ENCODE results near the gene SEMA3F.

Gene SEMA3F

DNA sequence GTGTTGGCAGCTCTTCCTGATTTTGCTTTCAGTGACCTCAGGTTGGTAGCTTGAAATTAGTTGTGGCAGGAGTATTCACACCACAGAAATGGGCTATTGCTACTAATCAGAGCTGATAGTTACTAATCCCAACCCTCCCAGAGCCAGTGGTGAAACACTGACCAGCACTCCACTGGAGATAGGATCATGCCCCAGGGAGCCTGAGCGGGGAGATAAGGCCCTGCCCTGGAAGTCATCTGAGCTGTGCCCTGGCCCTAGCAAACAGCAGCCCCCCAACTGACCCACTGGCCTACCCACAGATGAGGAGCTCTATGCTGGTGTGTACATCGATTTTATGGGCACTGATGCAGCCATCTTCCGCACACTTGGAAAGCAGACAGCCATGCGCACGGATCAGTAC lies 26.9 kb downstream of the SEMA3F start:
- Histone ChIP-seq H4K20me1 (ENCODE audit: control insufficient read depth, insufficient read depth, low read depth, low read length) (no peaks in the 10 kb centered on the region), H3K27ac (ENCODE audit: low read depth, low read length) (no peak overlapping the region), H3K9me2 (replicated peaks; ENCODE audit: control insufficient read depth, low read length) (no peaks in the 10 kb centered on the region), H3K36me3 (ENCODE audit: control insufficient read depth, low read length) (no peaks in the 10 kb centered on the region), H3K4me1 (ENCODE audit: control insufficient read depth, low read length) (no peaks in the 10 kb centered on the region), H3F3A (ENCODE audit: control insufficient read depth, insufficient read depth) (no peaks in the 10 kb centered on the region), H3K9me3 (ENCODE audit: control insufficient read depth, insufficient read depth, low read length) (no peaks in the 10 kb centered on the region), H3K4me2 (ENCODE audit: low read length) (no peak overlapping the region), H3K27me3 (ENCODE audit: control insufficient read depth, low read length) (no peaks in the 10 kb centered on the region), H3K4me3 (ENCODE audit: low read length) (no peak overlapping the region), H3K79me2 (ENCODE audit: control insufficient read depth, low read length) (no peaks in the 10 kb centered on the region)
- no peak for TF ChIP-seq EZH2phosphoT487 (IDR thresholded peaks at IDR 0.05; ENCODE audit: borderline replicate concordance, low read length)
- TF ChIP-seq, protein P1, sequence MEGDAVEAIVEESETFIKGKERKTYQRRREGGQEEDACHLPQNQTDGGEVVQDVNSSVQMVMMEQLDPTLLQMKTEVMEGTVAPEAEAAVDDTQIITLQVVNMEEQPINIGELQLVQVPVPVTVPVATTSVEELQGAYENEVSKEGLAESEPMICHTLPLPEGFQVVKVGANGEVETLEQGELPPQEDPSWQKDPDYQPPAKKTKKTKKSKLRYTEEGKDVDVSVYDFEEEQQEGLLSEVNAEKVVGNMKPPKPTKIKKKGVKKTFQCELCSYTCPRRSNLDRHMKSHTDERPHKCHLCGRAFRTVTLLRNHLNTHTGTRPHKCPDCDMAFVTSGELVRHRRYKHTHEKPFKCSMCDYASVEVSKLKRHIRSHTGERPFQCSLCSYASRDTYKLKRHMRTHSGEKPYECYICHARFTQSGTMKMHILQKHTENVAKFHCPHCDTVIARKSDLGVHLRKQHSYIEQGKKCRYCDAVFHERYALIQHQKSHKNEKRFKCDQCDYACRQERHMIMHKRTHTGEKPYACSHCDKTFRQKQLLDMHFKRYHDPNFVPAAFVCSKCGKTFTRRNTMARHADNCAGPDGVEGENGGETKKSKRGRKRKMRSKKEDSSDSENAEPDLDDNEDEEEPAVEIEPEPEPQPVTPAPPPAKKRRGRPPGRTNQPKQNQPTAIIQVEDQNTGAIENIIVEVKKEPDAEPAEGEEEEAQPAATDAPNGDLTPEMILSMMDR (IDR thresholded peaks at IDR 0.05; ENCODE audit: low read depth, low read length, poor library complexity, severe bottlenecking) = no peak

DNA sequence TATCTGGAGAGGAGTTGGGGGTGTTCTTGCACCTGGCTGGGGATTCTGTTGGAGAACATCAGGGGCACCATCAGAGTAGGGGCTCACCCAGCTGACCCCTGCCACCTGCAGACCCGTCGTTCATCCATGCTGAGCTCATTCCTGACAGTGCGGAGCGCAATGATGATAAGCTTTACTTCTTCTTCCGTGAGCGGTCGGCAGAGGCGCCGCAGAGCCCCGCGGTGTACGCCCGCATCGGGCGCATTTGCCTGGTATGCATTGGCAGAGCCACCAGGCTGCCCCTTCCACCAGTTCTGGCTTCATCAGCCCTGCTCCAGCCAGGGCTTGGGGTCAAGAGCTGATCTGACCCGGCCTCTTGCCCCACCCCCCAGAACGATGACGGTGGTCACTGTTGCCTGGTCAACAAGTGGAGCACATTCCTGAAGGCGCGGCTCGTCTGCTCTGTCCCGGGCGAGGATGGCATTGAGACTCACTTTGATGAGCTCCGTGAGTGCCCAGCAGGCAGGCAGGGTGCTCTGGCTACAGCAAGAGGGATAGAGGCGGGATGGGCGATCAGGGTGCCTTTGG lies 27.5 kb downstream of the SEMA3F start:
- TF ChIP-seq EZH2phosphoT487 (IDR thresholded peaks at IDR 0.05; ENCODE audit: borderline replicate concordance, low read length) = no peak
- TF ChIP-seq, protein P1 (IDR thresholded peaks at IDR 0.05; ENCODE audit: low read depth, low read length, poor library complexity, severe bottlenecking) = no peak
- no peaks in the 10 kb centered on the region for H3K9me3 ChIP-seq (ENCODE audit: control insufficient read depth, insufficient read depth, low read length)
- H3K9me2 ChIP-seq (replicated peaks; ENCODE audit: control insufficient read depth, low read length) = no peaks in the 10 kb centered on the region
- no peaks in the 10 kb centered on the region for H3K27me3 ChIP-seq (ENCODE audit: control insufficient read depth, low read length)
- H3K4me1 ChIP-seq (ENCODE audit: control insufficient read depth, low read length) = no peaks in the 10 kb centered on the region
- H3K4me3 ChIP-seq (ENCODE audit: low read length) = no peak overlapping the region
- no peak overlapping the region for H3K27ac ChIP-seq (ENCODE audit: low read depth, low read length)
- H4K20me1 ChIP-seq (ENCODE audit: control insufficient read depth, insufficient read depth, low read depth, low read length) = no peaks in the 10 kb centered on the region
- no peak overlapping the region for H3K4me2 ChIP-seq (ENCODE audit: low read length)
- H3K36me3 ChIP-seq (ENCODE audit: control insufficient read depth, low read length) = no peaks in the 10 kb centered on the region
- no peaks in the 10 kb centered on the region for H3K79me2 ChIP-seq (ENCODE audit: control insufficient read depth, low read length)
- no peaks in the 10 kb centered on the region for H3F3A ChIP-seq (ENCODE audit: control insufficient read depth, insufficient read depth)

DNA sequence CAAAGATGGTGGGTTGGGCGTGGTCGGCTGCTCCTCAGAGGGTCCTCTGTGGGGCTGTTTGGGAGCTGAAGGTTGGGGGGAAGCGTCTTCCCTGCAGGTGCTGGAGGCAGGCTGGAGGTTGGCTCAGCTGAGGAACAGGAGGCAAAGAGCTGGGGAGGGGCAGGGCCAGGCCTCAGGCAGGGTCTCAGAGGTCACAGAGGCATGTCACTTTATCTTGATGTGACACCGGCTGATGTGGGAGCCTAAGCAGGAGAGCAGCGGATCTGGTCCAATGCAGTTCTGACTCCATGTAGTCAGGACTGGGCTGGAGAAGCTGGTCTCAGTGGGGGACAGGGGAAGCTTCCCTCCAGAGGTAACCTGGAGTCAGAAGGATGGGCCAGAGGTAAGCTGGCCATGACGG lies 28.6 kb downstream of the SEMA3F start:
- Histone ChIP-seq H3K4me1 (ENCODE audit: control insufficient read depth, low read length) (no peaks in the 10 kb centered on the region), H3K79me2 (ENCODE audit: control insufficient read depth, low read length) (no peaks in the 10 kb centered on the region), H3K9me3 (ENCODE audit: control insufficient read depth, insufficient read depth, low read length) (no peaks in the 10 kb centered on the region), H3K4me2 (ENCODE audit: low read length) (no peak overlapping the region), H3K27me3 (ENCODE audit: control insufficient read depth, low read length) (no peaks in the 10 kb centered on the region), H3K4me3 (ENCODE audit: low read length) (no peak overlapping the region), H3F3A (ENCODE audit: control insufficient read depth, insufficient read depth) (no peaks in the 10 kb centered on the region), H3K36me3 (ENCODE audit: control insufficient read depth, low read length) (no peaks in the 10 kb centered on the region), H3K27ac (ENCODE audit: low read depth, low read length) (no peak overlapping the region), H4K20me1 (ENCODE audit: control insufficient read depth, insufficient read depth, low read depth, low read length) (no peaks in the 10 kb centered on the region), H3K9me2 (replicated peaks; ENCODE audit: control insufficient read depth, low read length) (no peaks in the 10 kb centered on the region)
- no peak for TF ChIP-seq EZH2phosphoT487 (IDR thresholded peaks at IDR 0.05; ENCODE audit: borderline replicate concordance, low read length)
- TF ChIP-seq, protein P1 (IDR thresholded peaks at IDR 0.05; ENCODE audit: low read depth, low read length, poor library complexity, severe bottlenecking) = no peak
